HEK293 (cell line): ENCODE measurements around the gene TNS1.
A peak's percentile ranks its signal among the peaks of the same experiment; 100 is the strongest.

Experiments
- CTCF ChIA-PET: fragments of 350-600 bp; formaldehyde crosslinking; extraction: SDS; loops from one replicate; lab custom pipeline; 2021; ENCODE audit warnings: antibody characterized with exemption; lab: Yijun Ruan, JAX
- POLR2A ChIA-PET: fragments of 300-600 bp; formaldehyde crosslinking; extraction: SDS; loops from one replicate; lab custom pipeline; 2020; ENCODE audit warnings: antibody characterized with exemption, inconsistent platforms; lab: Yijun Ruan, JAX
- H3K27ac ChIP-seq: fragments of 200-500 bp; sonication (Bioruptor generic); 2 replicates; pipeline ENCODE4 v1.5.1; 2014; ENCODE audit warnings: low read depth, low read length, control low read depth, inconsistent platforms; ENCODE audit errors: extremely low read depth
- H3K36me3 ChIP-seq, 2 experiments: fragments of 200-500 bp in 1 of 2; sonication (Bioruptor generic) in 1 of 2; 1 replicate in 1 of 2; 2 replicates in 1 of 2; pipeline ENCODE4 v1.5.1; 2014 to 2017; ENCODE audit warnings: inconsistent platforms in 2 of 2, low read length in 2 of 2; ENCODE audit not compliant: control insufficient read depth in 2 of 2, insufficient read depth in 1 of 2
- H3K4me1 ChIP-seq: fragments of 200-500 bp; sonication (Bioruptor generic); 2 replicates; pipeline ENCODE4 v1.5.1; 2014; ENCODE audit warnings: mild to moderate bottlenecking, low read length, inconsistent platforms; ENCODE audit not compliant: control insufficient read depth, insufficient read depth
- H3K4me3 ChIP-seq: 2 replicates; pipeline ENCODE4 v1.5.1; 2011; ENCODE audit warnings: low read depth, mild to moderate bottlenecking, control low read depth, low read length, moderate library complexity
- H3K9me3 ChIP-seq: fragments of 200-500 bp; sonication (Bioruptor generic); 2 replicates; pipeline ENCODE4 v1.5.1; 2014; ENCODE audit warnings: low read depth, low read length, inconsistent platforms; ENCODE audit not compliant: control insufficient read depth, insufficient read depth
- KLF1 ChIP-seq: fragments of 450-650 bp; formaldehyde crosslinking; IDR thresholded peaks from 2 replicates; pipeline ENCODE4 v1.5.1; 2016; ENCODE audit warnings: missing biosample characterization, missing genetic modification characterization
- MZF1 ChIP-seq: fragments of 450-650 bp; formaldehyde crosslinking; IDR thresholded peaks from 2 replicates; pipeline ENCODE4 v1.5.1; 2017; ENCODE audit warnings: missing biosample characterization, missing genetic modification characterization, borderline replicate concordance
- TRIM28 ChIP-seq: IDR thresholded peaks from 2 replicates; pipeline ENCODE4 v1.6.1; 2011; ENCODE audit warnings: low read length, control low read depth, borderline replicate concordance
- ZFHX2 ChIP-seq: fragments of 450-650 bp; formaldehyde crosslinking; conservative IDR thresholded peaks from 2 replicates; pipeline ENCODE4 v1.5.1; 2016; ENCODE audit warnings: missing biosample characterization, missing genetic modification characterization
- ZIC2 ChIP-seq: fragments of 450-650 bp; formaldehyde crosslinking; IDR thresholded peaks from 2 replicates; pipeline ENCODE4 v1.5.1; 2016; ENCODE audit warnings: missing biosample characterization, missing genetic modification characterization
- ZNF174 ChIP-seq: fragments of 450-650 bp; formaldehyde crosslinking; IDR thresholded peaks from 2 replicates; pipeline ENCODE4 v1.5.0; 2017; ENCODE audit warnings: missing biosample characterization, mild to moderate bottlenecking, missing genetic modification characterization
- ZNF248 ChIP-seq: fragments of 450-650 bp; formaldehyde crosslinking; IDR thresholded peaks from 2 replicates; pipeline ENCODE4 v1.5.1; 2017; ENCODE audit warnings: missing biosample characterization, missing genetic modification characterization
- ZNF292 ChIP-seq: fragments of 450-650 bp; formaldehyde crosslinking; IDR thresholded peaks from 2 replicates; pipeline ENCODE4 v1.5.1; 2016; ENCODE audit warnings: low read depth, missing biosample characterization, missing genetic modification characterization, borderline replicate concordance
- ZNF302 ChIP-seq: fragments of 450-650 bp; formaldehyde crosslinking; IDR thresholded peaks from 2 replicates; pipeline ENCODE4 v1.5.1; 2016; ENCODE audit warnings: missing biosample characterization, missing genetic modification characterization, low read depth
- ZNF324 ChIP-seq: fragments of 450-650 bp; formaldehyde crosslinking; IDR thresholded peaks from 2 replicates; pipeline ENCODE4 v1.5.1; 2016; ENCODE audit warnings: missing biosample characterization, missing genetic modification characterization
- ZNF391 ChIP-seq: fragments of 450-650 bp; formaldehyde crosslinking; IDR thresholded peaks from 2 replicates; pipeline ENCODE4 v1.5.1; 2016; ENCODE audit warnings: low read depth, missing biosample characterization, missing genetic modification characterization, borderline replicate concordance
- ZNF394 ChIP-seq: fragments of 450-650 bp; formaldehyde crosslinking; IDR thresholded peaks from 2 replicates; pipeline ENCODE4 v1.5.1; 2016; ENCODE audit warnings: missing biosample characterization, missing genetic modification characterization, mild to moderate bottlenecking, moderate library complexity, borderline replicate concordance
- ZNF423 ChIP-seq: fragments of 450-650 bp; formaldehyde crosslinking; IDR thresholded peaks from 2 replicates; pipeline ENCODE4 v1.5.1; 2016; ENCODE audit warnings: missing biosample characterization, missing genetic modification characterization
- ZNF473 ChIP-seq: fragments of 450-650 bp; formaldehyde crosslinking; IDR thresholded peaks from 2 replicates; pipeline ENCODE4 v1.5.1; 2017; ENCODE audit warnings: missing biosample characterization, missing genetic modification characterization
- ZNF596 ChIP-seq: fragments of 450-650 bp; IDR thresholded peaks from 2 replicates; pipeline ENCODE4 v1.5.0; 2018; ENCODE audit warnings: missing biosample characterization, mild to moderate bottlenecking, missing genetic modification characterization, moderate library complexity
- ZNF600 ChIP-seq: fragments of 450-650 bp; formaldehyde crosslinking; IDR thresholded peaks from 2 replicates; pipeline ENCODE4 v1.5.1; 2016; ENCODE audit warnings: missing biosample characterization, missing genetic modification characterization
- ZNF623 ChIP-seq: fragments of 450-650 bp; formaldehyde crosslinking; IDR thresholded peaks from 2 replicates; pipeline ENCODE4 v1.5.1; 2016; ENCODE audit warnings: missing biosample characterization, missing genetic modification characterization
- ZNF624 ChIP-seq: fragments of 450-650 bp; formaldehyde crosslinking; IDR thresholded peaks from 2 replicates; pipeline ENCODE4 v1.5.1; 2017; ENCODE audit warnings: missing biosample characterization, missing genetic modification characterization
- ZNF654 ChIP-seq: fragments of 450-650 bp; formaldehyde crosslinking; IDR thresholded peaks from 2 replicates; pipeline ENCODE4 v1.5.1; 2016; ENCODE audit warnings: low read depth, missing biosample characterization, missing genetic modification characterization
- ZNF837 ChIP-seq: fragments of 450-650 bp; formaldehyde crosslinking; IDR thresholded peaks from 2 replicates; pipeline ENCODE4 v1.5.1; 2016; ENCODE audit warnings: missing biosample characterization, missing genetic modification characterization
- TF ChIP-seq, protein P1 (sequence below): fragments of 450-650 bp; formaldehyde crosslinking; conservative IDR thresholded peaks from 2 replicates; pipeline ENCODE4 v1.5.1; 2016; ENCODE audit warnings: low read depth, missing biosample characterization, missing genetic modification characterization
- TF ChIP-seq, protein P2 (sequence below): fragments of 450-650 bp; formaldehyde crosslinking; IDR thresholded peaks from 2 replicates; pipeline ENCODE4 v1.5.1; 2016; ENCODE audit warnings: missing biosample characterization, missing genetic modification characterization
- TF ChIP-seq, protein P3 (sequence below): fragments of 450-650 bp; formaldehyde crosslinking; IDR thresholded peaks from 2 replicates; pipeline ENCODE4 v1.5.1; 2016; ENCODE audit warnings: missing biosample characterization, missing genetic modification characterization, borderline replicate concordance

TNS1 gene

DNA sequence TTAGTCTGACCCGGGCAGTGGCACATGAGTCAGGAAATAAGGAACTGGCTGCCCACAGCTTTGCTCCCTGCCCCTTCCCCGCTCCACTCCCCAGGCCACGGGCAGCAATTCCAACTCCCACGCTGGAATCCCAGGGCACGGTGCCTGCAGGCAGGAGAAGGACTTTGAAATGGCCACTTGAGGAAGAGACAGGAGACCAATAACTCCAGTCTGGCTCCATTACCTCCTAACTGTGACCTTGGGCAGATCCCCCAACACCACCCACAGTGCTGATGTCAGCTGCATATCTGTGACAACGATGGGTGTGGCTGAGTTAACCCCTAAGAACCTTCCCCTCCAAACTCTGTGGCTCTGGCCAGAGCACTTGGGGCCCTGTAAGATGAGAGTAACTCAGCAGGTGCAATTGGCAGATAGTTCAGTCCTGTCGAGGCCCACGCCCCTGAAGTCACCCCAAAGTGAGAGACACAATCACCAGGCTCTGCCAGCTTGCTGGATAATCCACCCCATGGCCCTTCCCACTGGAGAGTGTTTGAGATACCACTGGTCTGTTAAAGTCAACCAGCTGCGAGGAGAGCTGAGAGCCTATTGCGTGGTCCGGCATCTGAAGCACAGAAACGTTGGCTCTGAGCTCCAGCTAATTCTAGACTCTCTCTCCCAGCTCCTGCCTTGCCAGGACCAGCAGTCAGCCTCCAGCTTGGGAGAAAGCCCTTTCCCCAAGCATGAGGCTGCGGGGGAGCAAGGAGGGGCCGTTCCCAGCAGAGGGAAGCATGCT lies 175.2 kb downstream of the TNS1 start:
- H3K27ac ChIP-seq = no peak overlapping the region
- POLR2A ChIA-PET = no interaction called here
- no peaks in the 10 kb centered on the region for H3K9me3 ChIP-seq
- no peak overlapping the region for H3K4me3 ChIP-seq
- CTCF ChIA-PET = interaction anchor here (1.1 to 1.7 kb wide), 3 partner anchors 36 to 60 kb away, joined by 3 to 5 read pairs (median 3); no protein-coding TSS in a partner anchor
- no peaks in the 10 kb centered on the region for H3K4me1 ChIP-seq
- no peak for TF ChIP-seq ZNF324 (tag by site-specific recombination)
- no peak for TF ChIP-seq MZF1 (tag by site-specific recombination)
- no peak for TF ChIP-seq ZNF174 (tag by site-specific recombination)
- TF ChIP-seq KLF1 (tag by site-specific recombination) = 0 out of 2 replicates have a peak, but pooled peaks have one; percentile 15
- peak; percentile 51 for TF ChIP-seq ZFHX2
- TF ChIP-seq, protein P1, sequence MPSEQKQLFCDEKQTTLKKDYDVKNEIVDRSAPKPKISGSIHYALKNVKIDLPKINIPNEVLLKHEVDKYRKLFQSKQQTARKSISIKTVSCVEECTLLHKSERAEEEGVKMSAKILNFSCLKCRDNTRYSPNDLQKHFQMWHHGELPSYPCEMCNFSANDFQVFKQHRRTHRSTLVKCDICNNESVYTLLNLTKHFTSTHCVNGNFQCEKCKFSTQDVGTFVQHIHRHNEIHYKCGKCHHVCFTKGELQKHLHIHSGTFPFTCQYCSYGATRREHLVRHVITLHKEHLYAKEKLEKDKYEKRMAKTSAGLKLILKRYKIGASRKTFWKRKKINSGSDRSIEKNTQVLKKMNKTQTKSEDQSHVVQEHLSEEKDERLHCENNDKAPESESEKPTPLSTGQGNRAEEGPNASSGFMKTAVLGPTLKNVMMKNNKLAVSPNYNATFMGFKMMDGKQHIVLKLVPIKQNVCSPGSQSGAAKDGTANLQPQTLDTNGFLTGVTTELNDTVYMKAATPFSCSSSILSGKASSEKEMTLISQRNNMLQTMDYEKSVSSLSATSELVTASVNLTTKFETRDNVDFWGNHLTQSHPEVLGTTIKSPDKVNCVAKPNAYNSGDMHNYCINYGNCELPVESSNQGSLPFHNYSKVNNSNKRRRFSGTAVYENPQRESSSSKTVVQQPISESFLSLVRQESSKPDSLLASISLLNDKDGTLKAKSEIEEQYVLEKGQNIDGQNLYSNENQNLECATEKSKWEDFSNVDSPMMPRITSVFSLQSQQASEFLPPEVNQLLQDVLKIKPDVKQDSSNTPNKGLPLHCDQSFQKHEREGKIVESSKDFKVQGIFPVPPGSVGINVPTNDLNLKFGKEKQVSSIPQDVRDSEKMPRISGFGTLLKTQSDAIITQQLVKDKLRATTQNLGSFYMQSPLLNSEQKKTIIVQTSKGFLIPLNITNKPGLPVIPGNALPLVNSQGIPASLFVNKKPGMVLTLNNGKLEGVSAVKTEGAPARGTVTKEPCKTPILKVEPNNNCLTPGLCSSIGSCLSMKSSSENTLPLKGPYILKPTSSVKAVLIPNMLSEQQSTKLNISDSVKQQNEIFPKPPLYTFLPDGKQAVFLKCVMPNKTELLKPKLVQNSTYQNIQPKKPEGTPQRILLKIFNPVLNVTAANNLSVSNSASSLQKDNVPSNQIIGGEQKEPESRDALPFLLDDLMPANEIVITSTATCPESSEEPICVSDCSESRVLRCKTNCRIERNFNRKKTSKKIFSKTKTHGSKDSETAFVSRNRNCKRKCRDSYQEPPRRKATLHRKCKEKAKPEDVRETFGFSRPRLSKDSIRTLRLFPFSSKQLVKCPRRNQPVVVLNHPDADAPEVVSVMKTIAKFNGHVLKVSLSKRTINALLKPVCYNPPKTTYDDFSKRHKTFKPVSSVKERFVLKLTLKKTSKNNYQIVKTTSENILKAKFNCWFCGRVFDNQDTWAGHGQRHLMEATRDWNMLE (tag by site-specific recombination) = no peak
- TF ChIP-seq, protein P2, sequence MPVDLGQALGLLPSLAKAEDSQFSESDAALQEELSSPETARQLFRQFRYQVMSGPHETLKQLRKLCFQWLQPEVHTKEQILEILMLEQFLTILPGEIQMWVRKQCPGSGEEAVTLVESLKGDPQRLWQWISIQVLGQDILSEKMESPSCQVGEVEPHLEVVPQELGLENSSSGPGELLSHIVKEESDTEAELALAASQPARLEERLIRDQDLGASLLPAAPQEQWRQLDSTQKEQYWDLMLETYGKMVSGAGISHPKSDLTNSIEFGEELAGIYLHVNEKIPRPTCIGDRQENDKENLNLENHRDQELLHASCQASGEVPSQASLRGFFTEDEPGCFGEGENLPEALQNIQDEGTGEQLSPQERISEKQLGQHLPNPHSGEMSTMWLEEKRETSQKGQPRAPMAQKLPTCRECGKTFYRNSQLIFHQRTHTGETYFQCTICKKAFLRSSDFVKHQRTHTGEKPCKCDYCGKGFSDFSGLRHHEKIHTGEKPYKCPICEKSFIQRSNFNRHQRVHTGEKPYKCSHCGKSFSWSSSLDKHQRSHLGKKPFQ (tag by site-specific recombination) = no peak
- no peak for TF ChIP-seq ZNF837 (tag by site-specific recombination)
- TF ChIP-seq, protein P3, sequence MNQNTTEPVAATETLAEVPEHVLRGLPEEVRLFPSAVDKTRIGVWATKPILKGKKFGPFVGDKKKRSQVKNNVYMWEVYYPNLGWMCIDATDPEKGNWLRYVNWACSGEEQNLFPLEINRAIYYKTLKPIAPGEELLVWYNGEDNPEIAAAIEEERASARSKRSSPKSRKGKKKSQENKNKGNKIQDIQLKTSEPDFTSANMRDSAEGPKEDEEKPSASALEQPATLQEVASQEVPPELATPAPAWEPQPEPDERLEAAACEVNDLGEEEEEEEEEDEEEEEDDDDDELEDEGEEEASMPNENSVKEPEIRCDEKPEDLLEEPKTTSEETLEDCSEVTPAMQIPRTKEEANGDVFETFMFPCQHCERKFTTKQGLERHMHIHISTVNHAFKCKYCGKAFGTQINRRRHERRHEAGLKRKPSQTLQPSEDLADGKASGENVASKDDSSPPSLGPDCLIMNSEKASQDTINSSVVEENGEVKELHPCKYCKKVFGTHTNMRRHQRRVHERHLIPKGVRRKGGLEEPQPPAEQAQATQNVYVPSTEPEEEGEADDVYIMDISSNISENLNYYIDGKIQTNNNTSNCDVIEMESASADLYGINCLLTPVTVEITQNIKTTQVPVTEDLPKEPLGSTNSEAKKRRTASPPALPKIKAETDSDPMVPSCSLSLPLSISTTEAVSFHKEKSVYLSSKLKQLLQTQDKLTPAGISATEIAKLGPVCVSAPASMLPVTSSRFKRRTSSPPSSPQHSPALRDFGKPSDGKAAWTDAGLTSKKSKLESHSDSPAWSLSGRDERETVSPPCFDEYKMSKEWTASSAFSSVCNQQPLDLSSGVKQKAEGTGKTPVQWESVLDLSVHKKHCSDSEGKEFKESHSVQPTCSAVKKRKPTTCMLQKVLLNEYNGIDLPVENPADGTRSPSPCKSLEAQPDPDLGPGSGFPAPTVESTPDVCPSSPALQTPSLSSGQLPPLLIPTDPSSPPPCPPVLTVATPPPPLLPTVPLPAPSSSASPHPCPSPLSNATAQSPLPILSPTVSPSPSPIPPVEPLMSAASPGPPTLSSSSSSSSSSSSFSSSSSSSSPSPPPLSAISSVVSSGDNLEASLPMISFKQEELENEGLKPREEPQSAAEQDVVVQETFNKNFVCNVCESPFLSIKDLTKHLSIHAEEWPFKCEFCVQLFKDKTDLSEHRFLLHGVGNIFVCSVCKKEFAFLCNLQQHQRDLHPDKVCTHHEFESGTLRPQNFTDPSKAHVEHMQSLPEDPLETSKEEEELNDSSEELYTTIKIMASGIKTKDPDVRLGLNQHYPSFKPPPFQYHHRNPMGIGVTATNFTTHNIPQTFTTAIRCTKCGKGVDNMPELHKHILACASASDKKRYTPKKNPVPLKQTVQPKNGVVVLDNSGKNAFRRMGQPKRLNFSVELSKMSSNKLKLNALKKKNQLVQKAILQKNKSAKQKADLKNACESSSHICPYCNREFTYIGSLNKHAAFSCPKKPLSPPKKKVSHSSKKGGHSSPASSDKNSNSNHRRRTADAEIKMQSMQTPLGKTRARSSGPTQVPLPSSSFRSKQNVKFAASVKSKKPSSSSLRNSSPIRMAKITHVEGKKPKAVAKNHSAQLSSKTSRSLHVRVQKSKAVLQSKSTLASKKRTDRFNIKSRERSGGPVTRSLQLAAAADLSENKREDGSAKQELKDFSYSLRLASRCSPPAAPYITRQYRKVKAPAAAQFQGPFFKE (tag by site-specific recombination) = no peak
- TF ChIP-seq ZNF600 (tag by site-specific recombination) = no peak
- no peaks in the 10 kb centered on the region for H3K36me3 ChIP-seq

DNA sequence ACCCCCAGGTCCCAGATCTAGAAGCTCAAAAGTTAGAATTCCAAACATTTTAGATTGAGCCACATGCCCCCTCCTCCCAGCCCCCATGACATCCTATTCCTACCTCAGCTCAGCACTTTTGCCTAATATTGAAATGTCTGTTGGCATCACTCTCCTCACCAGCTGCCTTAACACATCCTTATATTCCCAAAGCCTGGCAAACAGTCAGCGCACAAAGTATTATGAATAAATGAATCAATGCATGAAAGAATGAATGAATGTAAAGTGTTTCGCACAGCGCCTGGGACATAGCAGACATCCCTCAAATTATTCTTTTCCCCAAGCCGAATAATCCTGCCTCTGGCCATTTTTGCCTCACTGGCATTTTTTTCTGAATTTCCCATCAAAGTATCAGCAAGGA lies 175.8 kb downstream of the TNS1 start:
- no peak overlapping the region for H3K4me3 ChIP-seq
- ChIA-PET POLR2A (no interaction called here), CTCF (interaction anchor here (1.1 to 1.7 kb wide), 3 partner anchors 35 to 61 kb away, joined by 3 to 5 read pairs (median 3); no protein-coding TSS in a partner anchor)
- H3K4me1 ChIP-seq = no peaks in the 10 kb centered on the region
- H3K9me3 ChIP-seq = no peaks in the 10 kb centered on the region
- H3K27ac ChIP-seq = no peak overlapping the region
- no peaks in the 10 kb centered on the region for H3K36me3 ChIP-seq
- TF ChIP-seq ZNF248 = no peak
- TF ChIP-seq ZIC2 (tag by site-specific recombination) = no peak
- TF ChIP-seq ZNF423 (tag by site-specific recombination) = no peak
- no peak for TF ChIP-seq ZNF596 (tag by site-specific recombination)
- TF ChIP-seq TRIM28 = no peak
- TF ChIP-seq ZNF391 (tag by site-specific recombination) = no peak
- no peak for TF ChIP-seq ZNF302
- TF ChIP-seq ZNF654 (tag by site-specific recombination) = no peak
- TF ChIP-seq ZNF623 = no peak
- TF ChIP-seq ZNF624 (tag by site-specific recombination) = no peak
- no peak for TF ChIP-seq ZNF394 (tag by site-specific recombination)
- TF ChIP-seq ZNF292 (tag by site-specific recombination) = no peak
- no peak for TF ChIP-seq ZNF473
